Measurements from ENCODE around the gene ACE. TPM values are rescaled to one million over a fixed set of nuclear protein-coding genes. Genes with fewer than 3 reads are reported as not detected.

The ACE gene
- total and polyA plus RNA-seq, 2 experiments from 2014 or later, result 0.82 to 9.1 TPM

DNA sequence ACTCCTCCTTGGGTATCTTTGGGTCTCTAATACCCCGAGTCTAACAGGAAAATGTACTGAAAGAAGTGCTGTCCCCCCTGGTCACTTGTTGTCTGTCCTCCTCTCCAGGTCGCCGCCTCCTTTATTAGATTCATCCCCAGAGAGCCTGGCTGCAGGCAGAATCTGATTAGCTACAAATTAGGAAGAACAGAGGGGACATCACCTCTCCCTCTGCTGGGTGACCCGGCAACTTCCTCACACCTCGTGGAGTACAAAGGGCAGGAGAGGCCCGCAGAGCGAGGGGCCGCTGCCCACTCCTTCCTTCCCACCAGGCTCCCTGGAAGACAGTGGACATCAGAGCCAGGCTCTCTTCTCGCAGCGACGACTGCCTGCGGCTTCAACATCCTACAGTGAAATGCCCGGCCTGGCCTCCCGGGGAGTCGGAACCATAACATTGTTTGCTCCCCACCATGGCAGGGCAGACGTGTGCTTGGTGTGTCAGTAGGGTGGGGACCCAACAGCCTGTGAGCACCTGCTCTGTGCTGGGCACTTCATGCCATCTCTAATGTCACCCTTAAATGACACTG lies 36.0 kb upstream of the ACE start (continued):
- TF ChIP-seq, protein P1, sequence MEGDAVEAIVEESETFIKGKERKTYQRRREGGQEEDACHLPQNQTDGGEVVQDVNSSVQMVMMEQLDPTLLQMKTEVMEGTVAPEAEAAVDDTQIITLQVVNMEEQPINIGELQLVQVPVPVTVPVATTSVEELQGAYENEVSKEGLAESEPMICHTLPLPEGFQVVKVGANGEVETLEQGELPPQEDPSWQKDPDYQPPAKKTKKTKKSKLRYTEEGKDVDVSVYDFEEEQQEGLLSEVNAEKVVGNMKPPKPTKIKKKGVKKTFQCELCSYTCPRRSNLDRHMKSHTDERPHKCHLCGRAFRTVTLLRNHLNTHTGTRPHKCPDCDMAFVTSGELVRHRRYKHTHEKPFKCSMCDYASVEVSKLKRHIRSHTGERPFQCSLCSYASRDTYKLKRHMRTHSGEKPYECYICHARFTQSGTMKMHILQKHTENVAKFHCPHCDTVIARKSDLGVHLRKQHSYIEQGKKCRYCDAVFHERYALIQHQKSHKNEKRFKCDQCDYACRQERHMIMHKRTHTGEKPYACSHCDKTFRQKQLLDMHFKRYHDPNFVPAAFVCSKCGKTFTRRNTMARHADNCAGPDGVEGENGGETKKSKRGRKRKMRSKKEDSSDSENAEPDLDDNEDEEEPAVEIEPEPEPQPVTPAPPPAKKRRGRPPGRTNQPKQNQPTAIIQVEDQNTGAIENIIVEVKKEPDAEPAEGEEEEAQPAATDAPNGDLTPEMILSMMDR (conservative IDR thresholded peaks at IDR 0.05; ENCODE audit: low read depth in 2 of 2), result 0 out of 4 replicates have a peak, but pooled peaks of 1 of the 2 experiments have one; percentile 2
- no peak for TF ChIP-seq EZH2 (IDR thresholded peaks at IDR 0.05; ENCODE audit: low read depth, unreplicated experiment)

DNA sequence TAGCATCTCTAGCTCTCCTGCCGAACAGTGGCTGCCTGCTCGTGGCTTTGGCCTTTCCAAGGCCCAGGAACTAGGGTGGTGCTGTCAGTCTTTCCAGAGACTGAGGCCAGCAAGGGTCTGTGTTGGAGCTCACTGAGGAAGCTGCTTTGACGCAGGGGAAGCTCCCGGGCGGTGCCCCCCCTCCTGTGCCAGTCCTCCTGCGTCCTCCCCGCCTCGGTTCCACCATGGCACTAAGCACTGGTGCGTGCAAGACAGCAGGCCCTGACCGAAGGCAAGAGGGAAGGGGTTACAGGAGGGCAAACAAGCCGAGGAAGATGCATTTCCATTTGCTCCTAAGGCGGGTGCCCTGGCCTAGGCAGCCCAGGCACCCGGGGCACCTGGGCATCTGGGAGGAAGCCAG lies 35.2 kb upstream of the ACE start:
- H3K4me2 ChIP-seq, result no peak overlapping the region
- ATAC-seq (no peak), DNase-seq (ENCODE audit: low spot score) (no peak)
- no peaks in the 10 kb centered on the region for H3F3A ChIP-seq (replicated peaks; ENCODE audit: low read depth)
- H3K4me1 Mint-ChIP-seq, result peaks cover 43% of the 10 kb centered on the region
- H2AFZ ChIP-seq, result no peak overlapping the region
- H3K4me3 ChIP-seq, result no peak overlapping the region
- H4K20me1 ChIP-seq (replicated peaks; ENCODE audit: insufficient read depth), result no peaks in the 10 kb centered on the region
- no peaks in the 10 kb centered on the region for H3K9me3 Mint-ChIP-seq
- H3K4me1 ChIP-seq (ENCODE audit: insufficient read depth), result peaks cover 8% of the 10 kb centered on the region; the same call in 1 of the 2 replicates
- H3K79me2 ChIP-seq (replicated peaks; ENCODE audit: insufficient read depth), result peaks cover 12% of the 10 kb centered on the region
- H3K36me3 ChIP-seq (ENCODE audit: insufficient read depth), result no peaks in the 10 kb centered on the region
- H3K36me3 Mint-ChIP-seq (ENCODE audit: low read depth), result no peaks in the 10 kb centered on the region
- H3K4me3 Mint-ChIP-seq, result no peak overlapping the region
- no peak overlapping the region for H3K27ac ChIP-seq (ENCODE audit: low read depth)
- peaks cover 12% of the 10 kb centered on the region for H3K27me3 Mint-ChIP-seq (ENCODE audit: insufficient read depth, low read depth, poor library complexity)
- peaks cover 6% of the 10 kb centered on the region for H3K27me3 ChIP-seq (ENCODE audit: insufficient read depth)
- H3K27ac Mint-ChIP-seq, result no peak overlapping the region
- no peaks in the 10 kb centered on the region for H3K9me2 ChIP-seq (ENCODE audit: insufficient read depth)
- TF ChIP-seq, protein P2, sequence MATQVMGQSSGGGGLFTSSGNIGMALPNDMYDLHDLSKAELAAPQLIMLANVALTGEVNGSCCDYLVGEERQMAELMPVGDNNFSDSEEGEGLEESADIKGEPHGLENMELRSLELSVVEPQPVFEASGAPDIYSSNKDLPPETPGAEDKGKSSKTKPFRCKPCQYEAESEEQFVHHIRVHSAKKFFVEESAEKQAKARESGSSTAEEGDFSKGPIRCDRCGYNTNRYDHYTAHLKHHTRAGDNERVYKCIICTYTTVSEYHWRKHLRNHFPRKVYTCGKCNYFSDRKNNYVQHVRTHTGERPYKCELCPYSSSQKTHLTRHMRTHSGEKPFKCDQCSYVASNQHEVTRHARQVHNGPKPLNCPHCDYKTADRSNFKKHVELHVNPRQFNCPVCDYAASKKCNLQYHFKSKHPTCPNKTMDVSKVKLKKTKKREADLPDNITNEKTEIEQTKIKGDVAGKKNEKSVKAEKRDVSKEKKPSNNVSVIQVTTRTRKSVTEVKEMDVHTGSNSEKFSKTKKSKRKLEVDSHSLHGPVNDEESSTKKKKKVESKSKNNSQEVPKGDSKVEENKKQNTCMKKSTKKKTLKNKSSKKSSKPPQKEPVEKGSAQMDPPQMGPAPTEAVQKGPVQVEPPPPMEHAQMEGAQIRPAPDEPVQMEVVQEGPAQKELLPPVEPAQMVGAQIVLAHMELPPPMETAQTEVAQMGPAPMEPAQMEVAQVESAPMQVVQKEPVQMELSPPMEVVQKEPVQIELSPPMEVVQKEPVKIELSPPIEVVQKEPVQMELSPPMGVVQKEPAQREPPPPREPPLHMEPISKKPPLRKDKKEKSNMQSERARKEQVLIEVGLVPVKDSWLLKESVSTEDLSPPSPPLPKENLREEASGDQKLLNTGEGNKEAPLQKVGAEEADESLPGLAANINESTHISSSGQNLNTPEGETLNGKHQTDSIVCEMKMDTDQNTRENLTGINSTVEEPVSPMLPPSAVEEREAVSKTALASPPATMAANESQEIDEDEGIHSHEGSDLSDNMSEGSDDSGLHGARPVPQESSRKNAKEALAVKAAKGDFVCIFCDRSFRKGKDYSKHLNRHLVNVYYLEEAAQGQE (IDR thresholded peaks at IDR 0.05; ENCODE audit: unreplicated experiment), result no peak
- no peak for TF ChIP-seq NANOG (IDR thresholded peaks at IDR 0.05; ENCODE audit: borderline replicate concordance)
- TF ChIP-seq, protein P3, sequence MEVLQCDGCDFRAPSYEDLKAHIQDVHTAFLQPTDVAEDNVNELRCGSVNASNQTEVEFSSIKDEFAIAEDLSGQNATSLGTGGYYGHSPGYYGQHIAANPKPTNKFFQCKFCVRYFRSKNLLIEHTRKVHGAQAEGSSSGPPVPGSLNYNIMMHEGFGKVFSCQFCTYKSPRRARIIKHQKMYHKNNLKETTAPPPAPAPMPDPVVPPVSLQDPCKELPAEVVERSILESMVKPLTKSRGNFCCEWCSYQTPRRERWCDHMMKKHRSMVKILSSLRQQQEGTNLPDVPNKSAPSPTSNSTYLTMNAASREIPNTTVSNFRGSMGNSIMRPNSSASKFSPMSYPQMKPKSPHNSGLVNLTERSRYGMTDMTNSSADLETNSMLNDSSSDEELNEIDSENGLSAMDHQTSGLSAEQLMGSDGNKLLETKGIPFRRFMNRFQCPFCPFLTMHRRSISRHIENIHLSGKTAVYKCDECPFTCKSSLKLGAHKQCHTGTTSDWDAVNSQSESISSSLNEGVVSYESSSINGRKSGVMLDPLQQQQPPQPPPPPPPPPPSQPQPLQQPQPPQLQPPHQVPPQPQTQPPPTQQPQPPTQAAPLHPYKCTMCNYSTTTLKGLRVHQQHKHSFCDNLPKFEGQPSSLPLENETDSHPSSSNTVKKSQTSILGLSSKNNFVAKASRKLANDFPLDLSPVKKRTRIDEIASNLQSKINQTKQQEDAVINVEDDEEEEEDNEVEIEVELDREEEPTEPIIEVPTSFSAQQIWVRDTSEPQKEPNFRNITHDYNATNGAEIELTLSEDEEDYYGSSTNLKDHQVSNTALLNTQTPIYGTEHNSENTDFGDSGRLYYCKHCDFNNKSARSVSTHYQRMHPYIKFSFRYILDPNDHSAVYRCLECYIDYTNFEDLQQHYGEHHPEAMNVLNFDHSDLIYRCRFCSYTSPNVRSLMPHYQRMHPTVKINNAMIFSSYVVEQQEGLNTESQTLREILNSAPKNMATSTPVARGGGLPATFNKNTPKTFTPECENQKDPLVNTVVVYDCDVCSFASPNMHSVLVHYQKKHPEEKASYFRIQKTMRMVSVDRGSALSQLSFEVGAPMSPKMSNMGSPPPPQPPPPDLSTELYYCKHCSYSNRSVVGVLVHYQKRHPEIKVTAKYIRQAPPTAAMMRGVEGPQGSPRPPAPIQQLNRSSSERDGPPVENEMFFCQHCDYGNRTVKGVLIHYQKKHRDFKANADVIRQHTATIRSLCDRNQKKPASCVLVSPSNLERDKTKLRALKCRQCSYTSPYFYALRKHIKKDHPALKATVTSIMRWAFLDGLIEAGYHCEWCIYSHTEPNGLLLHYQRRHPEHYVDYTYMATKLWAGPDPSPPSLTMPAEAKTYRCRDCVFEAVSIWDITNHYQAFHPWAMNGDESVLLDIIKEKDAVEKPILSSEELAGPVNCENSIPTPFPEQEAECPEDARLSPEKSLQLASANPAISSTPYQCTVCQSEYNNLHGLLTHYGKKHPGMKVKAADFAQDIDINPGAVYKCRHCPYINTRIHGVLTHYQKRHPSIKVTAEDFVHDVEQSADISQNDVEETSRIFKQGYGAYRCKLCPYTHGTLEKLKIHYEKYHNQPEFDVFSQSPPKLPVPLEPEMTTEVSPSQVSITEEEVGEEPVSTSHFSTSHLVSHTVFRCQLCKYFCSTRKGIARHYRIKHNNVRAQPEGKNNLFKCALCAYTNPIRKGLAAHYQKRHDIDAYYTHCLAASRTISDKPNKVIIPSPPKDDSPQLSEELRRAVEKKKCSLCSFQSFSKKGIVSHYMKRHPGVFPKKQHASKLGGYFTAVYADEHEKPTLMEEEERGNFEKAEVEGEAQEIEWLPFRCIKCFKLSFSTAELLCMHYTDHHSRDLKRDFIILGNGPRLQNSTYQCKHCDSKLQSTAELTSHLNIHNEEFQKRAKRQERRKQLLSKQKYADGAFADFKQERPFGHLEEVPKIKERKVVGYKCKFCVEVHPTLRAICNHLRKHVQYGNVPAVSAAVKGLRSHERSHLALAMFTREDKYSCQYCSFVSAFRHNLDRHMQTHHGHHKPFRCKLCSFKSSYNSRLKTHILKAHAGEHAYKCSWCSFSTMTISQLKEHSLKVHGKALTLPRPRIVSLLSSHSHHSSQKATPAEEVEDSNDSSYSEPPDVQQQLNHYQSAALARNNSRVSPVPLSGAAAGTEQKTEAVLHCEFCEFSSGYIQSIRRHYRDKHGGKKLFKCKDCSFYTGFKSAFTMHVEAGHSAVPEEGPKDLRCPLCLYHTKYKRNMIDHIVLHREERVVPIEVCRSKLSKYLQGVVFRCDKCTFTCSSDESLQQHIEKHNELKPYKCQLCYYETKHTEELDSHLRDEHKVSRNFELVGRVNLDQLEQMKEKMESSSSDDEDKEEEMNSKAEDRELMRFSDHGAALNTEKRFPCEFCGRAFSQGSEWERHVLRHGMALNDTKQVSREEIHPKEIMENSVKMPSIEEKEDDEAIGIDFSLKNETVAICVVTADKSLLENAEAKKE (CRISPR knock-in tag; IDR thresholded peaks at IDR 0.05), result no peak
- no peak for TF ChIP-seq ZNF114 (CRISPR knock-in tag; IDR thresholded peaks at IDR 0.05)
- TF ChIP-seq, protein P1 (conservative IDR thresholded peaks at IDR 0.05; ENCODE audit: low read depth in 2 of 2), result no peak
- TF ChIP-seq, protein P4, sequence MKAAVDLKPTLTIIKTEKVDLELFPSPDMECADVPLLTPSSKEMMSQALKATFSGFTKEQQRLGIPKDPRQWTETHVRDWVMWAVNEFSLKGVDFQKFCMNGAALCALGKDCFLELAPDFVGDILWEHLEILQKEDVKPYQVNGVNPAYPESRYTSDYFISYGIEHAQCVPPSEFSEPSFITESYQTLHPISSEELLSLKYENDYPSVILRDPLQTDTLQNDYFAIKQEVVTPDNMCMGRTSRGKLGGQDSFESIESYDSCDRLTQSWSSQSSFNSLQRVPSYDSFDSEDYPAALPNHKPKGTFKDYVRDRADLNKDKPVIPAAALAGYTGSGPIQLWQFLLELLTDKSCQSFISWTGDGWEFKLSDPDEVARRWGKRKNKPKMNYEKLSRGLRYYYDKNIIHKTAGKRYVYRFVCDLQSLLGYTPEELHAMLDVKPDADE (IDR thresholded peaks at IDR 0.05), result no peak
- no peak for TF ChIP-seq CREB1 (CRISPR knock-in tag; IDR thresholded peaks at IDR 0.05; ENCODE audit: low read depth)
- TF ChIP-seq EZH2phosphoT487 (IDR thresholded peaks at IDR 0.05; ENCODE audit: unreplicated experiment), result no peak
- TF ChIP-seq EZH2 (IDR thresholded peaks at IDR 0.05; ENCODE audit: low read depth, unreplicated experiment), result no peak
